Measurements from ENCODE around the gene MARCHF10.

- TF ChIP-seq POLR2A (IDR thresholded peaks at IDR 0.05; ENCODE audit: low read length), result no peak
- TF ChIP-seq GATA1 (IDR thresholded peaks at IDR 0.05; ENCODE audit: low read depth, low read length), result no peak
Measured at GRCh38 chr17:62688398-62689160, 119.5 kb downstream of the MARCHF10 start.
